Measurements from ENCODE around the gene BANP.
"Not testable (repeated sequence)": the region's sequence is repeated elsewhere in the genome, so short reads cannot be mapped to it uniquely, and the experiment has no call there.

BANP gene

GRCh38 chr16:87996962-87997880, 46.0 kb downstream of the BANP start:
- no peak for DNase-seq (ENCODE audit: extremely low spot score)
- CTCF ChIA-PET = no interaction called here
- POLR2A ChIA-PET = no interaction called here
- no peak for TF ChIP-seq ZNF384 (IDR thresholded peaks at IDR 0.05)

- POLR2A ChIA-PET; CTCF ChIA-PET; DNase-seq (ENCODE audit: extremely low spot score): not testable (repeated sequence)
Observed at GRCh38 chr16:87998184-87998793, 47.1 kb downstream of the BANP start.

GRCh38 chr16:87998992-87999391, 47.8 kb downstream of the BANP start:
- POLR2A ChIA-PET; CTCF ChIA-PET; DNase-seq (ENCODE audit: extremely low spot score): not testable (repeated sequence)

GRCh38 chr16:88002211-88002610, 51.0 kb downstream of the BANP start:
- ChIA-PET POLR2A (no interaction called here), CTCF (interaction anchor here (0.6 kb wide), 1 partner anchor 576 kb away, joined by 3 read pairs; no protein-coding TSS in a partner anchor)
- DNase-seq (ENCODE audit: extremely low spot score) = no peak
- no peak for TF ChIP-seq HDGF (IDR thresholded peaks at IDR 0.05; ENCODE audit: borderline replicate concordance)
- TF ChIP-seq PKNOX1 (IDR thresholded peaks at IDR 0.05) = no peak
- TF ChIP-seq ARNT (IDR thresholded peaks at IDR 0.05) = no peak
- TF ChIP-seq FOXK2 (IDR thresholded peaks at IDR 0.05) = no peak

GRCh38 chr16:88002749-88003148, 51.5 kb downstream of the BANP start:
- POLR2A ChIA-PET = no interaction called here
- no peak for DNase-seq (ENCODE audit: extremely low spot score)
- CTCF ChIA-PET = no interaction called here
- no peak for TF ChIP-seq FOXK2 (IDR thresholded peaks at IDR 0.05)
- TF ChIP-seq ARNT (IDR thresholded peaks at IDR 0.05) = no peak
- no peak for TF ChIP-seq TARDBP (IDR thresholded peaks at IDR 0.05)
- no peak for TF ChIP-seq HDGF (IDR thresholded peaks at IDR 0.05; ENCODE audit: borderline replicate concordance)
- TF ChIP-seq SUZ12 (IDR thresholded peaks at IDR 0.05) = no peak
- no peak for TF ChIP-seq ELF4 (IDR thresholded peaks at IDR 0.05)
- no peak for TF ChIP-seq BHLHE40 (IDR thresholded peaks at IDR 0.05; ENCODE audit: borderline replicate concordance)
- TF ChIP-seq L3MBTL2 (conservative IDR thresholded peaks at IDR 0.05) = no peak
- no peak for TF ChIP-seq NFRKB (IDR thresholded peaks at IDR 0.05)
- no peak for TF ChIP-seq CTBP1 (IDR thresholded peaks at IDR 0.05; ENCODE audit: borderline replicate concordance)
- TF ChIP-seq ZNF384 (IDR thresholded peaks at IDR 0.05) = no peak
- TF ChIP-seq FOXM1 (IDR thresholded peaks at IDR 0.05; ENCODE audit: borderline replicate concordance) = no peak
- TF ChIP-seq SP1 (IDR thresholded peaks at IDR 0.05) = no peak

- DNase-seq (ENCODE audit: extremely low spot score) = no peak
- TF ChIP-seq NFRKB (IDR thresholded peaks at IDR 0.05) = no peak
- no peak for TF ChIP-seq PKNOX1 (IDR thresholded peaks at IDR 0.05)
- TF ChIP-seq FOXM1 (IDR thresholded peaks at IDR 0.05; ENCODE audit: borderline replicate concordance) = no peak
- TF ChIP-seq ZNF384 (IDR thresholded peaks at IDR 0.05) = no peak
- TF ChIP-seq SUZ12 (IDR thresholded peaks at IDR 0.05) = no peak
- TF ChIP-seq SP1 (IDR thresholded peaks at IDR 0.05) = no peak
- TF ChIP-seq ELF4 (IDR thresholded peaks at IDR 0.05) = no peak
- no peak for TF ChIP-seq CTBP1 (IDR thresholded peaks at IDR 0.05; ENCODE audit: borderline replicate concordance)
- no peak for TF ChIP-seq HDGF (IDR thresholded peaks at IDR 0.05; ENCODE audit: borderline replicate concordance)
- TF ChIP-seq L3MBTL2 (conservative IDR thresholded peaks at IDR 0.05) = no peak
- no peak for TF ChIP-seq ARNT (IDR thresholded peaks at IDR 0.05)
- TF ChIP-seq FOXK2 (IDR thresholded peaks at IDR 0.05) = no peak
- TF ChIP-seq TARDBP (IDR thresholded peaks at IDR 0.05) = no peak
- TF ChIP-seq BHLHE40 (IDR thresholded peaks at IDR 0.05; ENCODE audit: borderline replicate concordance) = no peak
- TF ChIP-seq LEF1 (IDR thresholded peaks at IDR 0.05; ENCODE audit: borderline replicate concordance) = no peak
- TF ChIP-seq FOXA1 (IDR thresholded peaks at IDR 0.05) = no peak
- ChIA-PET POLR2A (no interaction called here), CTCF (no interaction called here)
Observed at GRCh38 chr16:88003316-88003715, 52.1 kb downstream of the BANP start.

GRCh38 chr16:88003736-88004135, 52.5 kb downstream of the BANP start:
- TF ChIP-seq NFRKB (IDR thresholded peaks at IDR 0.05) (no peak), PKNOX1 (IDR thresholded peaks at IDR 0.05) (no peak), ELF4 (IDR thresholded peaks at IDR 0.05) (no peak), SP1 (IDR thresholded peaks at IDR 0.05) (no peak), ARNT (IDR thresholded peaks at IDR 0.05) (no peak), TARDBP (IDR thresholded peaks at IDR 0.05) (no peak), L3MBTL2 (conservative IDR thresholded peaks at IDR 0.05) (no peak), FOXA1 (IDR thresholded peaks at IDR 0.05) (no peak), FOXM1 (IDR thresholded peaks at IDR 0.05; ENCODE audit: borderline replicate concordance) (no peak), ZNF384 (IDR thresholded peaks at IDR 0.05) (no peak), FOXK2 (IDR thresholded peaks at IDR 0.05) (no peak), BHLHE40 (IDR thresholded peaks at IDR 0.05; ENCODE audit: borderline replicate concordance) (no peak), LEF1 (IDR thresholded peaks at IDR 0.05; ENCODE audit: borderline replicate concordance) (no peak)
- ChIA-PET POLR2A (no interaction called here), CTCF (no interaction called here)
- no peak for DNase-seq (ENCODE audit: extremely low spot score)

Data from HEK293T (cell line).